Spinal cord (tissue), 10 donors: ENCODE results near the gene SLC25A27. TPM values are rescaled to one million over a fixed set of nuclear protein-coding genes. Genes with fewer than 3 reads are reported as not detected.
"Not testable (repeated sequence)": the region's sequence is repeated elsewhere in the genome, so short reads cannot be mapped to it uniquely, and the experiment has no call there.

Source experiments
- DNase-seq, 6 donors: peaks; one replicate each; pipeline versions ENCODE4 v3.0.0 to v3.0.0-alpha.2; 2013 to 2015; ENCODE audit warnings: low spot score in 6 of 6, low read depth in 4 of 6
- H3K27ac ChIP-seq: one replicate; pipeline ENCODE4 v1.5.1; 2013; ENCODE audit warnings: low read depth, low read length, control low read depth
- H3K27me3 ChIP-seq: one replicate; pipeline ENCODE4 v1.6.1; 2013; ENCODE audit warnings: low read length; ENCODE audit not compliant: control insufficient read depth, insufficient read depth
- H3K36me3 ChIP-seq: one replicate; pipeline ENCODE4 v1.6.1; 2013; ENCODE audit warnings: low read length; ENCODE audit not compliant: control insufficient read depth, insufficient read depth
- H3K4me1 ChIP-seq: one replicate; pipeline ENCODE4 v1.6.1; 2013; ENCODE audit warnings: low read length; ENCODE audit not compliant: control insufficient read depth, insufficient read depth
- H3K4me3 ChIP-seq: one replicate; pipeline ENCODE4 v1.5.1; 2013; ENCODE audit warnings: low read depth, low read length, control low read depth
- H3K9me3 ChIP-seq: one replicate; pipeline ENCODE4 v1.6.1; 2013; ENCODE audit warnings: low read length; ENCODE audit not compliant: control insufficient read depth, insufficient read depth
- WGBS: methylation state at CpG from one replicate; pipeline ENCODE4 v1.1.5; 2013; ENCODE audit warnings: missing lambda C conversion rate; ENCODE audit not compliant: insufficient coverage; 5-methylcytosine and 5-hydroxymethylcytosine counted together
- polyA plus RNA-seq, 2 donors: library from polyadenylated mRNA; unstranded; fragments of 120-200 nt; gene quantifications; one replicate each; pipeline ENCODE4 v1.2.1, GENCODE V29; 2013; ENCODE audit not compliant: insufficient read length in 2 of 2
- total RNA-seq, 2 donors: library from RNA; depleted of rRNA in 1 of 2; stranded (reverse); fragments of 120-200 nt in 1 of 2; fragments of >200 nt in 1 of 2; gene quantifications; one replicate each; pipeline versions ENCODE4 v1.2.3 to v1.2.4, GENCODE V29; 2013 to 2014
- donor health status: healthy.

The SLC25A27 gene
- total and polyA plus RNA-seq, 4 donors = 43.5 to 69.5 (median 54.9) TPM

DNA sequence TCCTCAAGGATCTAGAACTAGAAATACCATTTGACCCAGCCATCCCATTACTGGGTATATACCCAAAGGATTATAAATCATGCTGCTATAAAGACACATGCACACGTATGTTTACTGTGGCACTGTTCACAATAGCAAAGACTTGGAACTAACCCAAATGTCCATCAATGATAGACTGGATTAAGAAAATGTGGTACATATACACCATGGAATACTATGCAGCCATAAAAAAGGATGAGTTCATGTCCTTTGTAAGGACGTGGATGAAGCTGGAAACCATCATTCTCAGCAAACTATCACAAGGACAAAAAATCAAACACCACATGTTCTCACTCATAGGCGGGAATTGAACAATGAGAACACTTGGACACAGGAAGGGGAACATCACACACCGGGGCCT, 4.7 kb upstream of the SLC25A27 start:
- H3K9me3 ChIP-seq, H3K27ac ChIP-seq, H3K4me1 ChIP-seq, H3K27me3 ChIP-seq, H3K4me3 ChIP-seq, H3K36me3 ChIP-seq, DNase-seq: not testable (repeated sequence)
- no CpG with 5 or more reads among the region's 4 CpGs for WGBS

DNA sequence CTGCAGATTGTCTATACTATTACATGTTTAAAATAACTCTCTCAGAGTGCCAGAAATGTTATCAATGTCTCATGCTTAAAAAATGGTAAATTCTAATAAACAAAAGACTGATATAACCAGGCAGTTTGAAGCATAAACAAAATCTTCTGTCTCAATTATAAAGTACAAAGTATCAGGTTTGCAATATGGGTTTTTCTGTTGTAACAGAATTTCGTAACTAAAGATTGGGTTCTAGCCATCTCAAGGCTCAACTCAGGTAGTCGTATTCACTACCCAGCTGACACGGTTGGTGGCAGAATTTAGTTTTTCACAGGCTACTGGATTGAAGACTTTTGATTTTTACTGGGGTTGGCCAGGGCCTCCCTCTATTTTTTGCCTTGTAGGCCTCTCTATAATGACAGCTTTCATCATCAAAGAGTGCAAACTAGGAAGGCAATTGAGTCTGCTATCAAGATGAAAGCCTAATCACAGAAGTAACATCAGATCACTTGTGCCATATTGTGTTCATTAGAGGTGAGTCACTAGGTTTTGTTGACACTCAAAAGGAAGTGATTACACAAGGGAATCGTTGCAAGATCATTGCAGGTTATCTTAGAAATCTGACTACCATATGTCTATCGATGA, 3.8 kb upstream of the SLC25A27 start:
- Histone ChIP-seq H3K27me3 (no peaks in the 10 kb centered on the region), H3K9me3 (no peaks in the 10 kb centered on the region), H3K4me3 (no peak overlapping the region), H3K36me3 (no peaks in the 10 kb centered on the region), H3K4me1 (no peaks in the 10 kb centered on the region), H3K27ac (no peak overlapping the region)
- WGBS = 100% methylated on average over 1 of the region's 5 CpGs
- DNase-seq = no peak

DNA sequence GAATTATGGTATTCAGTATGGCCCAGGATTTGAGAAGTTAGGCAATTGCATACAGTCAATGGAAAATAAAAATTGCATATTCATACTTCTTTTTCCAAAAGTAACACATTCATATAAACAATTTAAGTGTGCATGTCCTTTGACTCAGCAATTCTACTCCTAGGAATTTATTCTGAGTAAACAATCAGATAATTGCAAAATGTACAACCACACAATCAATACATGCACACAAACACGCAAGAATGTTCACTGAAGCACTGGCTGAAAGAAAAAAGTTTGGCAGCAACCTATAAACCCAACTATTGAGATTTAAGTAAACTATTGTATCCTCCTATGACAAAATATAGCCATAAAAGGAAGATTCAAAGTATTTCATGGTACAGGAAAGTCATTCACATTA, 1.8 kb upstream of the SLC25A27 start:
- Histone ChIP-seq H3K4me1 (no peaks in the 10 kb centered on the region), H3K4me3 (no peak overlapping the region), H3K27ac (no peak overlapping the region), H3K9me3 (no peaks in the 10 kb centered on the region), H3K27me3 (no peaks in the 10 kb centered on the region), H3K36me3 (peaks cover 1% of the 10 kb centered on the region)
- no CpG with 5 or more reads among the region's 1 CpG for whole genome bisulfite sequencing
- no peak for DNase-seq

DNA sequence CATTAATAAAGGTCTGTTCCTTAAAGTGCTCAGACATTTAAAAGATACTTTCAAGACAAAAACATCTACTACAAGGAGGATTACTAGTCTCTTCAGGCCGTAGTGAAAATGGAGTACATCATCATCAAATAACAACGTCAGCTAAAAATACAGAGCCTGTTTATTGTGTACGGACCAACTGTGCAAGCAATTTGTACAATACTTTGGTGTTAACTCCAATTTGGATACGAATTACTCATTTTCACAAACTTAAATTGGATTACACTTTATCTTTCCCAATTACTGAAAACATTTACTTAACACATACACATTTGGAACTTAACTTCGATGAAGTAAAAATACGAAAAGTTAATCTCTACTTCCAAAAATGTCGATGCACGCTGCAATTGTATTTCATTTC, 959 bp upstream of the SLC25A27 start:
- Histone ChIP-seq H3K27me3 (no peaks in the 10 kb centered on the region), H3K9me3 (no peaks in the 10 kb centered on the region), H3K4me1 (no peaks in the 10 kb centered on the region), H3K4me3 (peak overlapping the region; percentile 87), H3K36me3 (peaks cover 4% of the 10 kb centered on the region), H3K27ac (no peak overlapping the region)
- no CpG with 5 or more reads among the region's 8 CpGs for WGBS
- peak in 1 of 6 donors; percentile 9 for DNase-seq

DNA sequence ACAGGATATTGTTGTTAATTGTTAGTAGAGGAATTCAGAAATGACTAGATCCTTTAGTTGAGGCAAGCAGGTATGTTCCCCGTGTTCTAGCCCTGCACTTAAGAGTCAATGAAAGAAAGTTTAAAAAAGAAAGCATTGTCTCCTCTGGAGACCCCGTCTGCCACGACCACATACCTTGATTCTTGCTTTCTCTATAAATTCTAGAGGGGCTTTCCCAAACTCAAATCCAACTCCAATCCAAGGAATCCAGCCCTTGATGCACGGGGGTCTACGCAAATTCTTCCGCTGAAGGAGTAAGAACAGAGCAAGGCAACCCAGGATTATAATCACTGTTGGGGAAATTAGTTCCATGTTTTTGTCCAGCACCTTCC, 558 bp upstream of the SLC25A27 start:
- Histone ChIP-seq H3K27me3 (no peaks in the 10 kb centered on the region), H3K4me1 (no peaks in the 10 kb centered on the region), H3K36me3 (peaks cover 8% of the 10 kb centered on the region), H3K27ac (peak overlapping the region; percentile 54), H3K4me3 (peak overlapping the region; percentile 87), H3K9me3 (no peaks in the 10 kb centered on the region)
- peak in 1 of 6 donors; percentile 5 for DNase-seq
- WGBS = 0% methylated on average over 4 of the region's 6 CpGs

DNA sequence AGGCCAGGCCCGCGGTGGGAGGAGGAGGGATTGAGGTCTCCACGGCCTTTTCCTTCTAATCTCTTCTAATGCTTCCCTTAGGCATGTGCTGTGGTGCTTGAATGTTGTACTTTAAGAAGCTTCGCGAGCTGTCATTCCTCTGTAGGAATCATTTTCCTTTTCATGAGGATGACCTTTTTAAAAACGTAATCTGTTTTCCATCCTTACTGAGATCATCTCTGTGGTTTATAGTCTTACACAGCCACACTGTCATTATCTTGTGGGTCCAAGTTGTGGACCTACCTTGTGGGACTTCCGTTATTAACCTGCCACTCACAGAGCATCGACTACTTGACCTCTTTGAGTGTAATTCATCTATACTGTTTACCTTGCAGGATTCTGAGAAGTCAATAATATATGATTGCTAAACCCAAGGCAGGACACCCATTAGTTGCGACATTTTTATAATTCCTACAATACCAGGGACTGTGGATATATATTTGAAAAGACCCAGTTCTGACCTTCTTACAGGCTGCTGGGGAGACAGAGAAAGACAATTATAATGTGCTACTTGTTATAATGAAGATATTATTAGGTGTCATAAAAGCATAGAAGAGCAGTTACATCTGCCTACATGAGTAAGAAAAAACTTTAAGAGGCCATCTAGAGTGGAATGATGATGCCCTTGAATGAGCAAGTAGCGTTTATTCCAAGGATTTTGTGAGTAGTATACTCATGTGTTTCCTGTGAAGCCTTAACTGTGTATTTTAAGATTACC, 842 bp downstream of the SLC25A27 start:
- Histone ChIP-seq H3K4me3 (peak overlapping the region; percentile 87), H3K27ac (no peak overlapping the region)
- WGBS = 0% methylated on average over 1 of the region's 10 CpGs

DNA sequence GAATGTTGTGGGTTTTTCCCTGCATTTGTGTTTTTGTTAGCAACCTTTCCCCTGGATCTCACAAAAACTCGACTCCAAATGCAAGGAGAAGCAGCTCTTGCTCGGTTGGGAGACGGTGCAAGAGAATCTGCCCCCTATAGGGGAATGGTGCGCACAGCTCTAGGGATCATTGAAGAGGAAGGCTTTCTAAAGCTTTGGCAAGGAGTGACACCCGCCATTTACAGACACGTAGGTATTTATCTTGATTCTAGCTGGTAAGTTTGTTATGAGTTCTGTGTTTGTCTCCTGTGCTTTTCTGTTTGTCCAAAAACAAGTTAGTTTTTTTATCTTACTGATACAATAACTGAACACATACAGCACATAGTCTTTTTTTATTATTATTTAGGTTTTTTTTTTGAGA, 3.0 kb downstream of the SLC25A27 start:
- H3K4me1 ChIP-seq = no peaks in the 10 kb centered on the region
- 35% methylated on average over 2 of the region's 6 CpGs for WGBS
- DNase-seq = peak in 2 of 6 donors; percentile 23 to 32
- no peaks in the 10 kb centered on the region for H3K9me3 ChIP-seq
- H3K4me3 ChIP-seq = no peak overlapping the region
- H3K36me3 ChIP-seq = peaks cover 8% of the 10 kb centered on the region
- no peak overlapping the region for H3K27ac ChIP-seq
- no peaks in the 10 kb centered on the region for H3K27me3 ChIP-seq

More for the DNA sequence above, 842 bp downstream of the SLC25A27 start:
- Histone ChIP-seq H3K9me3 (no peaks in the 10 kb centered on the region), H3K36me3 (peaks cover 8% of the 10 kb centered on the region), H3K4me1 (no peaks in the 10 kb centered on the region), H3K27me3 (no peaks in the 10 kb centered on the region)
- peak in 1 of 6 donors; percentile 5 for DNase-seq

DNA sequence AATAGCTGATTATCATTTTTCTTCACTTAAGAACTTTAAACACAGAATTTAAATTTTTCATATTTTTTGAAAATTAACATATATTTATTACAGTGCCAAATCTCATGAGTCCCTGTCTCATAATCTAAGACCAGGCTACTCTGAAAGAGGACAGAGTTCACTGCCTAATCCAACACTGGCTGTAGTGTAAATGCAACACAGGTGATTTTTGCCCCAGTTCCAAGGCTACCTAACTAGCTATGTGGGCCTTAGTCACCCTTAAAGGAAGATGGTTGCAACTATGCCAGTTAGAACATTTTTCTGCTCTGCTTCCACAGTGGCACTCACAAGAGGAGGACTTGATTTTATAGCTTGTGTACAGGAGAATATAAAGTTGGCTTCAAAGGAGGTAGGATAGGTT, 4.9 kb downstream of the SLC25A27 start:
- Histone ChIP-seq H3K36me3 (peaks cover 8% of the 10 kb centered on the region), H3K4me3 (no peak overlapping the region), H3K27me3 (no peaks in the 10 kb centered on the region), H3K27ac (no peak overlapping the region), H3K4me1 (no peaks in the 10 kb centered on the region), H3K9me3 (no peaks in the 10 kb centered on the region)
- no peak for DNase-seq

DNA sequence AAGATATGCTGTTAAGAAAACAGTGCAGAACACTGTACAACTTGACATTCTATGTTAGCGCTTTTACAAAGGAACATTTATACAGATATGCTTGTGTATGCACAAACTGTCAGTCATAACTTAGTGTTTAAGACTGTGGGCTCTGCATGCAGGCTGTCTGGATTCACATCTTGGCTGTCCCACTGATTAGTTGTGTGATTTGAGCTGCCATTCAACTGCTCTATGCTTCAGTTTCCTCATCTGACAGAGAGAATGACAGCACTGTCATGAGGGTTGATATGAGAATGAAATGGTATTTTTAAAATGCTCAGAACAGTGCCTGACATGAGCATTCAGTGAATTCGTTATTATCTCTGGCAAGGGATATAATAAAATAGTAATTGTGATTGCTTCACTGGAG, 8.7 kb downstream of the SLC25A27 start:
- H3K9me3 ChIP-seq = no peaks in the 10 kb centered on the region
- peak in 1 of 6 donors; percentile 26 for DNase-seq
- WGBS = no CpG with 5 or more reads among the region's 2 CpGs
- no peaks in the 10 kb centered on the region for H3K27me3 ChIP-seq
- peaks cover 8% of the 10 kb centered on the region for H3K36me3 ChIP-seq
- H3K27ac ChIP-seq = no peak overlapping the region
- H3K4me1 ChIP-seq = no peaks in the 10 kb centered on the region
- no peak overlapping the region for H3K4me3 ChIP-seq

DNA sequence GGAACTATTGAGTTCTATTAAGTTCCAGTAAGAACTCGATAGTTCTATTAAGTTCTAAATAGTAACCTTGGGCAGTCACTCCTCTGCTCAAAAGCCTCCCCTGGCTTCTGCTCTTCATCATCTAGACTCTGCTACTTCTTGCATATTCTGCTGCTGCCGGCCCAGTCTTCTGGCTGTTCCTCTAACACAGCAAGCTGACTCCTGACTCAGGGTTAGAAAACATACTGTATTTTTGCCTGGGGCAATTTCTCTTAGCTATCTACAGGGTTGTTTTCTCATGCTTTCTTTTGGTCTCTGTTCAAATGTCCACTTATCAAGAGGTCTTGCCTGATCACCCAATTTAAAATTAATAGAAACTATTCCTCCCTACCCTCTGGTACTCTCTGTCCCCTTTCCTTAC, 14.6 kb downstream of the SLC25A27 start:
- no peak overlapping the region for H3K27ac ChIP-seq
- no peak for DNase-seq
- 100% methylated on average over 1 of the region's 2 CpGs for WGBS
- no peaks in the 10 kb centered on the region for H3K9me3 ChIP-seq
- H3K27me3 ChIP-seq = no peaks in the 10 kb centered on the region
- no peaks in the 10 kb centered on the region for H3K4me1 ChIP-seq
- H3K4me3 ChIP-seq = no peak overlapping the region
- peaks cover 5% of the 10 kb centered on the region for H3K36me3 ChIP-seq
